DND-41 (cell line): ENCODE measurements around the gene UGT1A8.
"Not testable (repeated sequence)": the region's sequence is repeated elsewhere in the genome, so short reads cannot be mapped to it uniquely, and the experiment has no call there.

Experiments used
- ATAC-seq: fragments of 200-7000 bp; cut with Tn5 transposase; 3 replicates; pipeline ENCODE4 v1.9.1; 2021; ENCODE audit warnings: low read depth; ENCODE audit not compliant: insufficient read depth
- DNase-seq: peaks from one replicate; pipeline ENCODE4 v3.0.0-alpha.2; 2020
- H2AFZ ChIP-seq: 2 replicates; pipeline ENCODE4 v1.6.0; 2012; ENCODE audit warnings: low read depth, low read length
- H3K27ac ChIP-seq: 2 replicates; pipeline ENCODE4 v1.5.1; 2012; ENCODE audit warnings: low read length, inconsistent platforms
- H3K27me3 ChIP-seq: fragments of 200-600 bp; sonication (generic); 2 replicates; pipeline ENCODE4 v1.6.0; 2012; ENCODE audit warnings: low read length, mild to moderate bottlenecking, inconsistent platforms; ENCODE audit not compliant: insufficient read depth, poor library complexity
- H3K36me3 ChIP-seq: 2 replicates; pipeline ENCODE4 v1.5.1; 2012; ENCODE audit warnings: low read length, inconsistent platforms; ENCODE audit not compliant: insufficient read depth
- H3K4me1 ChIP-seq: 2 replicates; pipeline ENCODE4 v1.5.1; 2012; ENCODE audit warnings: mild to moderate bottlenecking, low read length; ENCODE audit not compliant: insufficient read depth
- H3K4me2 ChIP-seq: 2 replicates; pipeline ENCODE4 v1.6.0; 2012; ENCODE audit warnings: mild to moderate bottlenecking, moderate library complexity, low read length, inconsistent platforms; ENCODE audit not compliant: insufficient read depth
- H3K4me3 ChIP-seq, 2 experiments: fragments of 200-600 bp in 1 of 2; shearing (Covaris generic) in 1 of 2; 2 replicates each; pipeline ENCODE4 v1.5.1; 2012 to 2016; ENCODE audit warnings: inconsistent platforms in 2 of 2, low read length in 2 of 2, mild to moderate bottlenecking in 2 of 2, low read depth in 1 of 2, moderate library complexity in 1 of 2
- H3K79me2 ChIP-seq: 2 replicates; pipeline ENCODE4 v1.6.0; 2012; ENCODE audit warnings: low read length, inconsistent platforms; ENCODE audit not compliant: insufficient read depth
- H3K9ac ChIP-seq: 2 replicates; pipeline ENCODE4 v1.6.0; 2012; ENCODE audit warnings: low read depth, mild to moderate bottlenecking, inconsistent platforms, low read length, moderate library complexity
- H3K9me3 ChIP-seq: 2 replicates; pipeline ENCODE4 v1.5.1; 2012; ENCODE audit warnings: low read length, moderate library complexity, mild to moderate bottlenecking, inconsistent platforms; ENCODE audit not compliant: insufficient read depth, severe bottlenecking
- H4K20me1 ChIP-seq: 2 replicates; pipeline ENCODE4 v1.6.0; 2012; ENCODE audit warnings: low read length; ENCODE audit not compliant: insufficient read depth
- CTCF ChIP-seq: IDR thresholded peaks from 2 replicates; pipeline ENCODE4 v1.5.1; 2012; ENCODE audit warnings: borderline replicate concordance, low read length, moderate library complexity, mild to moderate bottlenecking; ENCODE audit not compliant: poor library complexity, severe bottlenecking; ENCODE audit errors: extremely low read depth
- EZH2 ChIP-seq: IDR thresholded peaks from 3 replicates; pipeline ENCODE4 v1.6.1; 2012; ENCODE audit warnings: borderline replicate concordance, low read depth, mild to moderate bottlenecking, moderate library complexity, low read length, inconsistent platforms; ENCODE audit not compliant: severe bottlenecking

The UGT1A8 gene

DNA sequence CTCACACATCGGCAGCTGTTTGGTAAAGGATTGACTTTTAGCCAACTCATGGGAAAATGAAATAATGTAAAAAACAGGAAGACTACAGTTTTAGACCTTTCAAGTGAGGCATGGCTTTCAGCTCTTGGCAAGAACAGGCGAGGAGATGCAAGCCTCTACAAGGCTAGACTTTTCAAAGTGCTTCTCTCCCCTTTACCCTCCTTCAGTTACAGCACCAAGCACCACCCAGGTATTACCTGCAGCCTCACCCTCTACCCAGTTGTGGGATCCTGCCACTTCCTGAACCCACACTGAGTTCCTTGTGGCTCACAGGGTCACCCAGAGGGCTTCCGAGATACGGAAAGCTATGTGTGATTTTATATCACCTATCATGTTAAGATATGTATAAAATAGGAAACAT, 33.5 kb downstream of the UGT1A8 start:
- Histone ChIP-seq H3K36me3 (no peaks in the 10 kb centered on the region), H3K9ac (no peak overlapping the region), H3K4me2 (no peak overlapping the region), H4K20me1 (no peaks in the 10 kb centered on the region), H3K4me1 (no peaks in the 10 kb centered on the region), H2AFZ (no peak overlapping the region), H3K4me3 (no peak overlapping the region), H3K27ac (no peak overlapping the region), H3K27me3 (no peaks in the 10 kb centered on the region), H3K9me3 (peaks cover 2% of the 10 kb centered on the region), H3K79me2 (no peaks in the 10 kb centered on the region)
- ATAC-seq (no peak), DNase-seq (no peak)
- no peak for TF ChIP-seq EZH2
- no peak for TF ChIP-seq CTCF

DNA sequence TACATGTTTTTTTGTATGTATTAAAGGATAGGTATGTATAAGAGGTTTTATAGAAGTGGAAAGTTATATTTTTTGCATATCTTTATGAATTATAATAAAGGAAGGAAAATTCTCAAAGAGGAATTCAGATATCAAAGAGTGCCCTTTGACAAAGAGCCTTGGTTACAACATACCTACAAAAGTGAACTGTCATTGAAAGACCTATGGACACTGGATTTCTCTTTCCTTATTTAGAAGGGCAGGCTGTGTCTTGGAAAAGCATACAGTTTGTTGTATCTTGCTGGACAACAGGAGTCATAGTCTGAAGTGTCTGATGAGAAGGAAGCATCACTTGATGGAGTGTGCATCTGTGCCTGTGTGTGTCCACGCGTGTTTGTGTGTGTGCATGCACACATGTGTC, 34.0 kb downstream of the UGT1A8 start:
- Histone ChIP-seq H3K4me3 (no peak overlapping the region), H3K27me3 (no peaks in the 10 kb centered on the region), H3K4me1 (no peaks in the 10 kb centered on the region), H2AFZ (no peak overlapping the region), H3K9me3 (no peaks in the 10 kb centered on the region), H4K20me1 (no peaks in the 10 kb centered on the region), H3K27ac (no peak overlapping the region), H3K36me3 (no peaks in the 10 kb centered on the region), H3K79me2 (no peaks in the 10 kb centered on the region), H3K9ac (no peak overlapping the region), H3K4me2 (no peak overlapping the region)
- ATAC-seq (no peak), DNase-seq (no peak)
- no peak for TF ChIP-seq CTCF
- TF ChIP-seq EZH2: no peak

GRCh38 chr2:233654501-233654900, 37.1 kb downstream of the UGT1A8 start:
- DNase-seq: no peak
- Histone ChIP-seq H3K36me3 (no peaks in the 10 kb centered on the region), H2AFZ (no peak overlapping the region), H4K20me1 (no peaks in the 10 kb centered on the region), H3K4me3 (no peak overlapping the region), H3K9me3 (no peaks in the 10 kb centered on the region), H3K4me1 (no peaks in the 10 kb centered on the region), H3K27me3 (peaks cover 4% of the 10 kb centered on the region), H3K79me2 (no peaks in the 10 kb centered on the region), H3K4me2 (no peak overlapping the region), H3K9ac (no peak overlapping the region), H3K27ac (no peak overlapping the region)
- TF ChIP-seq CTCF: no peak
- TF ChIP-seq EZH2: no peak
- no peak for ATAC-seq

DNA sequence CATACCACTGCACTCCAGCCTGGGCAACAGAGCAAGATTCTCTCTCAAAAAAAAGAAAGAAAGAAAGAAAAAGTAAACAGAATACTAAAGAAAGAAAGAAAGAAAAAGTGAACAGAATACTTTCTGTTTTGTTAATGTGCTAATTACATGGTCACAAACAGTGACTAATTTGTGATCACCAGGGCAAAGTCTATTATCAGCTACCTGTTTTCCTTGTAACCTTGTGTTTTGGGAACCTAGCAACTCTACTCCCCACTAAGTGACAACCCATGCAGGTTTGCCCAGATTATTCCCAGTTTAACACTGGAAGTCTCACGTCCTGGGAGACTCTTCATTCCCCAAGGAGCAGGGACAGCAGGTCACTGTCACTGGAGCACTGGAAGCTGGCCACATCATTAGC, 37.6 kb downstream of the UGT1A8 start:
- H3K4me1 ChIP-seq: no peaks in the 10 kb centered on the region
- no peak overlapping the region for H3K9ac ChIP-seq
- no peak overlapping the region for H3K4me2 ChIP-seq
- no peak for ATAC-seq
- H2AFZ ChIP-seq: no peak overlapping the region
- H4K20me1 ChIP-seq: no peaks in the 10 kb centered on the region
- peaks cover 7% of the 10 kb centered on the region for H3K27me3 ChIP-seq
- H3K4me3 ChIP-seq: no peak overlapping the region
- DNase-seq: no peak
- H3K36me3 ChIP-seq: no peaks in the 10 kb centered on the region
- TF ChIP-seq CTCF: no peak
- no peak for TF ChIP-seq EZH2
- H3K79me2 ChIP-seq: no peaks in the 10 kb centered on the region
- no peak overlapping the region for H3K27ac ChIP-seq
- no peaks in the 10 kb centered on the region for H3K9me3 ChIP-seq

DNA sequence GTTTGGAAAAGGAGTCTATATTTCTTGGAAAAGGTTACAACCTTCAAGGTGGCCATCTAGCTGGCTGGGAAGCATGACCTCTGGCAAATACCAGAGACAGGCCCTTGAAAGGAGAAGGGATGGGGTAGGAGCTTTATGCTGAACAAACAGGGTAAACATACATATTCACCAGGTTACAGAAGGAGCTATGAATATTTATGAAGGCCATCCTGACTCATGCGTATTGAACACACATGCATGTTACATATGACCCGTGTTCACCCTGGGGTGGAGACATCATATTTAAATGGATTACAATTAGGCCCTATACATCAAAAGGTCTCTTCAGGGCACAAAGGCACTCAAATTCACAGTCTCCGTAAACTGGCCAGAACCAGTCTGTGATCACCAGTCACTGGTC, 38.5 kb downstream of the UGT1A8 start:
- H4K20me1 ChIP-seq: not testable (repeated sequence)

More for the DNA sequence above, 38.5 kb downstream of the UGT1A8 start:
- H2AFZ ChIP-seq, H3K4me3 ChIP-seq, H3K9me3 ChIP-seq, H3K9ac ChIP-seq, H3K4me2 ChIP-seq, H3K79me2 ChIP-seq, H3K4me1 ChIP-seq, H3K27ac ChIP-seq, ATAC-seq, H3K36me3 ChIP-seq, DNase-seq: not testable (repeated sequence)
- peaks cover 11% of the 10 kb centered on the region for H3K27me3 ChIP-seq
